NCI-H774 (cell line): Measurements from ENCODE around the gene ANKRD52.
"Not testable (repeated sequence)": the region's sequence is repeated elsewhere in the genome, so short reads cannot be mapped to it uniquely, and the experiment has no call there.

ENCODE experiments used
- DNase-seq: peaks from one replicate; lab custom pipeline; 2025; lab: John Stamatoyannopoulos, UW

The ANKRD52 gene

DNA sequence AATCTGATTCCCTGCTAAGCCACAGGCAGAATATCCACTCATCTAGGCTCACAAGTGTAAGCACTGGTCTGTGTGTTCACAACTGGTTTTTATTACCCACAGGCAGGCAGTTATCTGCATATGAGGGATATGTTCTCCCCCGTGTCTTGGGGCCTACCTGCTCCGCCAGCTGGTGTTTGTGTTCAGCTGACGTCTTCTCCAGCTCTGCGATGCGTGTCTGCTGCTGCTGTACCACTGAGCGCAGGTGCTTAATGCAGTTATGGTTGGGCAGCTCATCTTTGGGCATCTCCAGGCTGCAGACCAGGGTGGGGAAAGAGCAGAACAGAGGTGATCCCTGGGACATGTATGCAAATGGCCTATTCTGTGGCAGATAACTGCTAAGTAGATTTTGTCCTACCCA is 50.2 kb downstream of the ANKRD52 start:
- no peak for DNase-seq

DNA sequence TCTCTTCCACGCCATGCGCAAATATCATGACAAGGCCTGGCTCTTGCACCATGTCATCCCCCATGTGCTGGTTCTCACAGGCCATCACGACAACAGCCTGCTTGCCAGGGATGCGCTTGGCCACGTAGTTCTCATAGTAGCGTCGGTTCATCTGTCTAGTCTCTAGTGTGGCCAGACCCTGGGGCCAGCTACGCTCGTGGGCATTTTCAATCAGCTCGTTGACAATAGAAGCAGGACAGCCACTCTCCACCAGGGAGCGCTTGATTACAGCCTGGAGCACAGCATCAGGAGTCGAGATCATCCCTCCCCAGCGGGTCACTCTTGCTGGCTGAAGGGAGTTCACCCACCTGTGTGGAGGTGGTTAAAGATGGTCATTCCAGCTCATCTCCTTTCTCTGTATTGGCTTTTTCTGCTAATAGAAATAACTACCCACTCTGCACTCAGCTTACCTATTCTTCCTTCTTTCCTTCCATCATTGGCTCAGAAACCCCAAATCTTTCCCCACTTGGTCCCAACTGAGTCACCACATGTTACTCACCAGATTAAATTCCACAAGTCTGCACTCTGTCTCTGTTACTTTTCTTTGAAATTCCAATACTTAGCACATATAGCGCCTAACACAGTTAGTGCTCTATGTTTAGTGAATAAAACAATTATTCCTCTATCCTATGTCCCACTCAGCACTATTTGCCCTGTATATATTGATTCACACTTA is 51.6 kb downstream of the ANKRD52 start:
- DNase-seq = no peak

DNA sequence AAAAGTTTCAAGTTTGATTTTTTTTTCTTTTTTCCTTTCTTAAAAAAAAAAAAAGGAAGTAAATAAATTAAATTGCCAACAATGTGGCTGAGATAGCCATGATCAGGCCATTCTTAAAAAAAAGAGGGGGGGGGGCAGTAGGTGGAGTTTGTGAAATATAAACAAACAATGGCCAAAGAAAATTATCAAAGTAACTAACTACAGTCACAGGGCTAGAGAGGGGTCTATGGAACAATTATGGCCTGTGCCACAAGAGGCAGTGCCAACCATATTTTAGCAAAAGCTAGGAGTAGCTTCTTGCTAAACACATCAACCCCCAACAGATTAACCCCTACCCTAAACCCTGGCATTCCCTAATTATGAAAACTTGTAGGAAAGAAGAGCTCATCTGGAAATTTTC is 52.7 kb downstream of the ANKRD52 start:
- DNase-seq = no peak

DNA sequence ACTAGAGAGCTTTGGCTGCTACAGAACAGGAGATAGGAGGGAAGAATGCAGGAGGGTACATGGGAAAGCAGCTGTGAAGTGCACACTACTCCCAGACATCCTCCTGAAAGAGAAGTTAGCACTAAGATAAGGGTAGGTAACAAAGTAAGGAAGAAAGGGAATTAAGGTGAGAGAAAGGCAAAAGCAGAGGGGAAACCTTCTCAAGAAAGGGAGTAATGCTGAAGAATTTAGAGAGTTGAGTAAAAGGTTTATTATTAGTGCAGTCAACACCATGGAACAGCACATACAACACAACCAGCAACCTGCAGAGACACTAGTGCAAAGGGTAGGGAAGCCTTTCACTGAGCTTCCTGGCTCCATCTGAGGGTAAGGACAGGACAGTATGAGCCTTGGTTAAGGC is 53.9 kb downstream of the ANKRD52 start:
- no peak for DNase-seq

DNA sequence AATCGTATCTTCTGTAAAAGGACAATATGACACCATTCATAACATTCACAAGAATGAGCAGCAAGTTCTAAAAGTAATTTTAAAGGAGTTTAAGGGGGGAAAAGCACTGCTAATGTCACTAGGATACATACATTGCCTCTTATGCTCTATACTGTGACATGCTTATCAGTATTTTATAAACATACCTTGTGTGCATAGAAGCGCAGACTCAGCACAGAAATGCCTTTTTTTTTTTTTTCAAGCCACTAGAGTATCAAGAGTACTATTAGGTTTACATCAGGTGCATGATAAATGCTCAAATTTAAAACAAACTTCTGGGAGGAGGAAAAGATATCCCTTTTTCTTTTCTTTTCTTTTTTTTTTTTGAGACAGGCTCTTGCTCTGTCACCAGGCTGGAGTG is 55.3 kb downstream of the ANKRD52 start:
- DNase-seq = no peak

DNA sequence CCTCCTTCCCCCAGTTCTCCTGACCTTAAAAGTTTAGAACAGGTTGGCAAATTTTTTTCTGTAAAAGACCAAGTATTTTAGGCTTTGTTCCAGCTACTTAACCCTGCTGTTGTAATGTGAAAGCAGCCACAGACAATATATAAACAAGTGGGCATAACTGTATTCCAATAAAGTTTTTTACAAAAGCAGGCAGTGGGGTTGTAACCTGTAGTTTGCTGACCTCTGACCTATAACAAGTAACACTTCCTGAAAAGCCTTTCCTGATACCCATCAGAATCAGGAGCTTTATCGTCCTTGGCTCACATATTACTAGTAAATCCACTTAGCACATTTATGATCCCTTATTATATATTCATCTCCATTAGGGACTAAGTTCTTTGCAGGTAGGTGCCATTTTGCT is 55.8 kb downstream of the ANKRD52 start:
- no peak for DNase-seq

DNA sequence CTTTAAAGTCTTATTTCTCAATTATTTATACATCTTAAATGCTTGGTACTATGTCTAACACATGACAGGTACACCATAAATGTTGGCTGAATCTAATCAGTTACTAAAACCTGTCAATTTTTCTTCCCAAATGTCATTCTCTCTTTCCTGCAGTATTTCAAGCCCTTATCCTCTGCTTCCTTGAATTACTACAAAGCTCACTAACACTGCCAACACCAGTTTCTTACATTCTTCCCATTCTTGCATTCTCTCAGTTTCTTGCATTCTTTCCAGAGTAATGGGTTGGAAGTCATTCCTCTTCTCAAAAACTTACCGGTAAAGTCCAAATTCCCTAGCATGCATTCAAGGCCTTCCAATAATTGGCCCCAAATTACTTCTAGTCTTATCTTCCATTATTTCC is 59.3 kb downstream of the ANKRD52 start:
- DNase-seq = no peak

DNA sequence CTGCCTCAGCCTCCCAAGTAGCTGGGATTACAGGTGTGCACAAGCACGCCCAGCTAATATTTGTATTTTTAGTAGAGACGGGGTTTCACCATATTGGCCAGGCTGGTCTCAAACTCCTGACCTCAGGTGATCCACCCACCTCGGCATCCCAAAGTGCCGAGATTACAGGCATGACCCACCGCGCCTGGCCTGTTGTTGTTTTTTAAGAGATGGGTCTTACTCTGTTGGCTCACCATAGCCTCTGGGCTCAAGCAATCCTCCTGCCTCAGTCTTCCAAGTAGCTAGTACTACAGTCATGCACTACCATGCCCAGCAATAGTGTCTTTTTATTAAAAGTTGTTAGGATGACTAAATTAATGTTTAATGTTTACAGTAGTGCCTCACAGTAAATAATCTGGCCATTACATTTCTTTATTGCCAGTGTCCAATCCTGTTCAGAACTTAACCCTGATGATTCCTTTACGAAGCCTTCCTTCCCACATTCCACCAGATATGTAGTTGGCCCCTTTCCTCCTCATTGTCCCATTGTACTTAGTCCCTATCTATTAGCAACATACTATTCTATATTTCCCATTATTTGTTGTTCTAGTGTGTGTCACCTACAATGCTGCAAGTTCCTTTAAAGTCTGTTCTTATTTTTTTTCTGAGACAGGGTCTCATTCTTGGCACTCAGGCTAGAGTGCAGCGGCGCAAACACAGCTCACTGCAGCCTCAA is 60.1 kb downstream of the ANKRD52 start:
- no peak for DNase-seq

DNA sequence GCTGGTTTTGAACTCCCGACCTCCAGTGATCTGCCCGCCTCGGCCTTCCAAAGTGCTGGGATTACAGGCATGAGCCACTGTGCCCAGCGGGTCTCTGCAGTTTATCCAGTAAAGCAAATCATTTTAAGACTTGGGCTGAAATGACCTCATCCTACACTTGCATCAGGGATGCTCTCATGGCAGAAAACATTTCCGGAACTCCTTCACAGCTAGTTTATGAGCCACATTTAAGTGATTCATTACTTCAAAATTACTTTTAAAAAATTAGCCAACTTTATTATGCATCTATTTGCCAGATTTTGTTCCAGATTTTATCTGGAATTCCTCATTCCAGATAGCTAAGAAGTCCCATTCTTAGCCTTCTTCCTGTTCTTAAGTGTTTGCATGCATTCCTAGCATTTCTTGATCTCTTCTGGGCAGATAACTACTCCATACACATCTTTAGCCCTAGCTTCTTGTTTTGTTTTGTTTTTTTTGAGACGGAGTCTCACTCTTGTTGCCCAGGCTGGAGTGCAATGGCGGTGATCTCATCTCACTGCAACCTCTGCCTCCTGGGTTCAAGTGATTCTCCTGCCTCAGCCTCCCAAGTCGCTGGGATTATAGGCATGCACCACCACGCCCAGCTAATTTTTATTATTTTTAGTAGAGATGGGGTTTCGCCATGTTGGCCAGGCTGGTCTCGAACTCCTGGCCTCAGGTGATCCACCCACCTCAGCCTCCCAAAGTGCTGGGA is 61.2 kb downstream of the ANKRD52 start:
- DNase-seq = not testable (repeated sequence)

DNA sequence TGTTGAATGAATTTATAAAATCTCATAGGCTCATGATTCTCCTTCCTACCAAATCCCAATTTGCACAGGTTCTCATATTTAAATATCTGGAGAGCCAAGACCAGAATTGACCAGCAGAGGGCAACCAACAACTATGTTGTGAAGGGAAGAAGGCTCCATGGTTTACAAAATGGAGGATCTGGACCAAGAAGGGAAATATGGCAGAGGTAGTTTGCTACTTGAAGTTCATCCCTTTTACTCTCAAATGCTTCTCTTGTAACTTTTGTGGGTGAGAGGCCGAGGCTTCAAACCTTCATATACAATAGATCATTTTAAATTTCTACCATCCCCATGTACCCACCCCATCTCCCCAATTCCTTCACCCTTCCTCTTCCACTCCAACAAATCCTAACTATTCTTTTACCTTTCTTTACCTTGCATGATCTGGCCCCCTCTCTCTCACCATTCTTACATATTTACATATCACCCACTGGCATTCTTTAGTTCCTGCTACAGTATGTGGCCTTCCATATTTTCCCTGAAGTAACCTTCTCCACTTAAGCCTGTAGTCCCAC is 65.1 kb downstream of the ANKRD52 start:
- peak; percentile 90 for DNase-seq

DNA sequence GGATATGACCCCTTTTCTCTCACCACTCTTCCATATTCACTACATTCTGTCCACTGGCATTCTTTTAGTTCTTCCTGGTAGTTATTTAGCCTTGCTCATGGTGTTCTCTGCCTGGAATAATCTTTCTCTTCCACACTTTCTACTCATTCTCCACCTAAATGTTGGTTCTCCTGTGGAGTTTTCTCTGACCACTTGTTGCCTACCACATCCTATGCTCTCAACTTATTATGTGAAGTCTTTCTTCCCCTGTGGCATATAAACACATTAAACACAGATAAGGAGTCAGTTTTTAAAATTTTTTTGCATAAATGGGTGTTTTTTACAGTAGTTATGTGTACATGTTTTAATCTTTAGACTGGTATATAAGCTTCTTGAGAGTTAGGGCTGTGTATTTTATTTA is 65.6 kb downstream of the ANKRD52 start:
- DNase-seq = no peak

DNA sequence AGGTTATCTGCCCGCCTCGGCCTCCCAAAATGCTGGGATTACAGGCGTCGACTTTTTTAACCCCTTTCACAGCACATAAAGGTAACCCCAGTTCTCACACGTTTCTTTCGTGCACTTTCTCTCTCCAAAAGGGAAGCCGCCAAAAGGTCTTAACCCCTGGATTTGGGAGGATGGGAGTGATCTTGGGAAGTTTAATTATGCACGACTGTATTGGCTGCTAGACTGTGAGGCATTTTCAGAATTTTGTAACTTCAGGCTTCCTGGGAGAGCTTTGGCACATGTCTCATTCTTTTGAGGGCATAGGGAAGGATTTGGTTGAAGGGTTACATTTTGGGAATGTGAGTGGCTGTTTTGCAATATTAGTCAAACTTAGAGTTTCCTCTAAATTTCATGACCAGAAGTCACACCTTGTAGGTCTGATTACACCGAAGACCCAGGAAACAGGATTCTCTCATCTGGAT is 67.5 kb downstream of the ANKRD52 start:
- DNase-seq = no peak

DNA sequence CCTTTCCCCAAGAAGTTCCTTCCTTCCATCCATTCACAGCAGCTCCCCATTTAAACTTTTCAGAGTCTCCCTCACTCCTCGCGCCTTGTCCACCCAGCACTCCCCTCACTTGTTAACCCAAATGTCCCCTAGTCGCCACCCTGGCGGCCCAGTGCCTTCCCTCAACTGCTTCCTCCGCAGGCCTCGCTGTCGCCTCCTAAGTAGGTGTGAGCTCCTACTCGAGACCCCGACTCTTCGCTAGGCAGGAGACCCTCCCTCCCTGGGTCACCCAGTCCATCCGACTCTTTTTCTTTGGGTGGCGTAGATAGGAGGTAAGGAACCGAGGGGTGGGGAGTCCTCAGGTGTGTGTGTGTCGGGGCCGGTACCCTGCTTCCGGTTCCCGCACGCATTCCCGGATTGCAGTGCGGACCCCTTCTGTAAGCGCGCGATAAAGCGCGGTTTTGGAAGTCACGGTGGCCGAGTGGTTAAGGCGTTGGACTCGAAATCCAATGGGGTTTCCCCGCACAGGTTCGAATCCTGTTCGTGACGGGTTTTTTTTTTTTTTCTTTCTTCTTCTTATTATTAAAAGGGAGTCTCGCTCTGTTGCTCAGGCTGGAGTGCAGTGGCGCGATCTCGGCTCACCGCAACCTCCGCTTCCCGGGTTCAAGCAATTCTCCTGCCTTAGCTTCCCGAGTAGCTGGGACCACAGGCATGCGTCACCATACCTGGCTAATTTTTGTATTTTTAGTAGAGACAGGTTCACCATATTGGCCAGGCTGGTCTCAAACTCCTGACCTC is 68.1 kb downstream of the ANKRD52 start:
- peak; percentile 92 for DNase-seq

DNA sequence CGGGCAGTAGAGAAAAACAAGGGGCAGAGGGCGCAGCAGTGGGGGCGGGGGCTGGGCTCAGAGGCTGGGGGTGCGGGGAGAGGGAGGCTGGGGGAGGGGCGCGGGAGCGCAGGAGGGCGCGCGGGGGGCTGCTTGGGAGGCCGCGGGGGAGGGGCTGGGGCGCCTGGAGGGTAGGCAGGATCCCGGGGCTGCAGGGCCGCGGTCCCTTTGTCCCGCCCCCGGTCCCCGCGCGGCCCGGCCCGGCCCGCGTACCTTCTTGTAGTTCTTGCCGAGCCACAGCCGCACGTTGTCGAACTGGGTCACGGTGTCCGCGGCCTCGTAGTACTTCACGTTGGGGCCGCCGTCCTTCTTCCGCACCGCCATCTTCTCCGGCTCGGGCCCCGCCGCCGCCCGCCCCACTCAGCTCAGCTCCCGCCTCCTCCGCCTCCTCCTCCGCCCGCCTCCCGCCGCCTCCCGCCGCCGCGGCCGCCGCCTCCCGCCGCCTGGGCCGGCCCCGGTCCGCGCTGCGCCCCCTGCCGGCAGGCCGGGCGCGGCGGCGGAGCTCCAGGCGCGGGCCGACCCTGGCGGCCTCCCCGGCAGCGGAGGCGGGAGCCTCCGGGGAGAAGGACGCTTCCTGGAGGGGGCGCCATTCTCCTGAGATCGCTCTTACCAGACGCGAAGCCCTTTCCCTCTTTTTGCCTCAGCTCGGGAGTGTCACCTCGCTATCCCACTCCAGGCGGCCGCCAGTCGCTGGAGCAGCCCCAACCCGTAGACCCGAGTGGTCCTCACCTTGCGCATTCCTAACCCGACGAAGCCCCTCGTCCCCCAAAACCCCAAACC is 68.9 kb downstream of the ANKRD52 start, which contains the start of gene SMARCC2:
TSS of gene SMARCC2 (minus strand) at position 385 of the 819 bp plus-strand sequence. CDS start at position 363, 22 bp downstream.
- peak; percentile 90 for DNase-seq

DNA sequence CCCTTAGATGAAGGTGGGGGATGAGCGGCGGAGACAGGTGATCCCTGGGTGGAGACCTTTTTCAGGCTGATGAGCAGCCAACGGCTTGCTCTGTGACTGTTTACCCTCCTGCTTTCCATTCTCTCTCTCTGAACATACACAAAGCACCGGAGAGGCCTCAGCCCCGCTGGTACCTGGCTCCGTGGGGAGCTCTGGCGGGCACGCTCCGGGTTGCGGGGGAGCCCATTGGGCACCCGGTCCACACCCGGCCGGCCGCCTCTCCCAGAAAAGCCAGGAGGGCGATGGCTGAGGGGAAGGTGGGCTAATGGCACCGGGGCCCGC is 69.4 kb downstream of the ANKRD52 start:
- DNase-seq = no peak

DNA sequence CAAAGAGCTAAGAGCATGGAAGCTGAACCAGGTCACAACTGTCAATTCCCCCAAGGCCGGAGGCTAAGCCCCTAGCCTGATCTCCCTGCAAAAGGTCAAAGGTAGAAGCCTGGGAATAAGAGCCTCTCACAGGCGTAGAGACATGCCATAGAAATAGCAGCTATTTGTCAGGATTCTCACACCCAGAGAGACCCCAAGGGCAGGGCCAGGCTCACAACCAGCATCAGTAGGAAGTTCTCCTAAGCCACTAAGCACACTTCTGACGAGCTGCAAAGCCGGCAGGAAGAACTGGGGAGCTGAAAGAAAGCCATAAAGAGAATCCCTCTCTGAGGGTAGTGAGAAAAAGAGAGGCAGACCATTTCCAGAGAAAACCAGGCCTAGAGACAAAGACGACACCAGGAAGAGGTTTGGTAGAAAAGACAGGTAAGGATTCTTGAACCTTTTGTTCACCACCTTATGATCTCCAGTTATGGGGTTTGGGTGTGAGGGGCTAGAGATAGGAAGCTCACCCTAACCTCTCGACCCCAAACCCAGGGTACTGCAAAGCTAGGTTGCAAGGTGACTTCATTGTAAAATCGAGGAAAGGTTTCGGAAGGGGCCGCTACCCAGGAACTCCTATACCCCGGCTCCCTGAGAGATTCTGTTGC is 69.9 kb downstream of the ANKRD52 start:
- DNase-seq = no peak
